Measurements from ENCODE around the gene RAE1. TPM values are rescaled to one million over a fixed set of nuclear protein-coding genes. Genes with fewer than 3 reads are reported as not detected.

The RAE1 gene
- total and polyA plus RNA-seq, 2 of the 4 experiments (the other 2 are of a cell fraction), result 32.8 to 80.5 TPM

DNA sequence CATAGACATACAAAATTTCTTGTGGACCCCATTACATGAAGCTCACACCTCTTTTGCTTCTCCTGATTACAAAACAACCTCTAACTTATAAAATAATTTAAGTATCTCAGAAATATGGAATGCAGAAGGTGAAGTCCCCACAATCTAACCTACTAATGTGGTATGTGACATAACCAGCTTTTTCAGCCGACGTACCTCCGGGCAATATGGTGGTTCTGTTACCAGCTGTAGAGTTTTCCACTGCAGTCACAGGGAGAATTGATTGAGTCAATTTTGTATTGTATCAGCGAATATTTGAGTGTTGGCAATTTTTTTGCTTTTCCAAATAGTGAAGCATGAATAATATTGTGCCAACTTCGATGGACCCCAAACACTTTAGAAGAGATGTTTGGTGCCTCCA is 37.1 kb upstream of the RAE1 start:
- WGBS, 2 experiments (ENCODE audit: extremely low coverage in 2 of 2, insufficient read length in 1 of 2), result 73% methylated on average over 2 of the region's 5 CpGs; no CpG with 5 or more reads in 1 of the 2 experiments
- Histone ChIP-seq H2BK120ac (ENCODE audit: low read depth, low read length) (no peak overlapping the region), H3K9me1 (ENCODE audit: insufficient read depth, low read length) (no peaks in the 10 kb centered on the region), H3K9ac (ENCODE audit: low read depth, low read length) (no peak overlapping the region), H4K8ac (ENCODE audit: low read depth in 2 of 2, low read length in 2 of 2) (no peak overlapping the region), H3K4me2 (ENCODE audit: low read depth, low read length) (no peak overlapping the region), H3K23ac (ENCODE audit: low read depth, low read length) (no peak overlapping the region), H3K27me3 (ENCODE audit: control insufficient read depth, insufficient read depth, low read length) (peaks cover 2% of the 10 kb centered on the region; the same call in 1 of the 2 replicates), H4K91ac (ENCODE audit: insufficient read depth, low read depth, low read length) (no peak overlapping the region), H3K27ac (ENCODE audit: insufficient read depth, low read length) (no peak overlapping the region), H2BK5ac (ENCODE audit: low read depth, low read length, poor library complexity, severe bottlenecking) (no peak overlapping the region), H3K4me3 (ENCODE audit: insufficient read depth, low read depth, low read length) (no peak overlapping the region), H4K20me1 (ENCODE audit: insufficient read depth, low read length) (no peaks in the 10 kb centered on the region), H3K4me1 (ENCODE audit: control insufficient read depth, insufficient read depth, low read length) (no peaks in the 10 kb centered on the region), H3K36me3 (ENCODE audit: control insufficient read depth, insufficient read depth, low read length) (no peaks in the 10 kb centered on the region), H2AK5ac (ENCODE audit: low read depth, low read length) (no peak overlapping the region), H2BK20ac (ENCODE audit: low read depth, low read length) (no peak overlapping the region), H4K5ac (ENCODE audit: low read depth, low read length) (no peak overlapping the region), H2BK15ac (ENCODE audit: low read depth, low read length) (no peak overlapping the region), H2AFZ (replicated peaks; ENCODE audit: low read length, poor library complexity) (no peak overlapping the region), H2AK9ac (replicated peaks; ENCODE audit: low read depth, low read length, poor library complexity) (no peak overlapping the region), H3K14ac (replicated peaks; ENCODE audit: low read depth, low read length) (no peak overlapping the region), H3K4ac (ENCODE audit: low read depth, low read length) (no peak overlapping the region), H3K9me3 (ENCODE audit: control insufficient read depth, insufficient read depth, low read length) (no peaks in the 10 kb centered on the region), H3K79me1 (ENCODE audit: low read depth in 1 of 2, low read length in 2 of 2) (no peaks in the 10 kb centered on the region), H3K18ac (ENCODE audit: low read depth, low read length) (no peak overlapping the region), H3K56ac (ENCODE audit: extremely low read depth, insufficient read depth, low read length) (no peak overlapping the region)
- intact Hi-C loops (cut with micrococcal nuclease) (no loop called here), dilution Hi-C loops (cut with HindIII; ENCODE audit: low sequenced_read_pairs, unreplicated experiment) (no loop called here), in situ Hi-C loops (cut with MboI; ENCODE audit: low sequenced_read_pairs) (no loop called here)
- no peak for ATAC-seq (ENCODE audit: low read depth)
- POLR2A ChIA-PET (ENCODE audit: unreplicated experiment), result no interaction called here
- TF ChIP-seq RFX5 (IDR thresholded peaks at IDR 0.05; ENCODE audit: low read depth, low read length) (no peak), RAD21 (IDR thresholded peaks at IDR 0.05; ENCODE audit: low read length) (no peak), CEBPB (IDR thresholded peaks at IDR 0.05; ENCODE audit: low read depth, low read length) (no peak), ELK1 (IDR thresholded peaks at IDR 0.05; ENCODE audit: borderline replicate concordance, low read depth, low read length) (no peak)
- TF ChIP-seq, protein P1, sequence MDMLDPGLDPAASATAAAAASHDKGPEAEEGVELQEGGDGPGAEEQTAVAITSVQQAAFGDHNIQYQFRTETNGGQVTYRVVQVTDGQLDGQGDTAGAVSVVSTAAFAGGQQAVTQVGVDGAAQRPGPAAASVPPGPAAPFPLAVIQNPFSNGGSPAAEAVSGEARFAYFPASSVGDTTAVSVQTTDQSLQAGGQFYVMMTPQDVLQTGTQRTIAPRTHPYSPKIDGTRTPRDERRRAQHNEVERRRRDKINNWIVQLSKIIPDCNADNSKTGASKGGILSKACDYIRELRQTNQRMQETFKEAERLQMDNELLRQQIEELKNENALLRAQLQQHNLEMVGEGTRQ (IDR thresholded peaks at IDR 0.05; ENCODE audit: low read depth, low read length), result no peak
- no TSS peak for BruUV-seq (replicated peaks)
- no peak for DNase-seq
- CTCF ChIA-PET, result no interaction called here

All from IMR-90 (cell line).